WI38 (cell line): ENCODE data around the gene MSI2.

Experiments used
- H3K4me3 ChIP-seq: 2 replicates; pipeline ENCODE4 v1.5.1; 2011; ENCODE audit warnings: low read depth, mild to moderate bottlenecking, control low read depth, low read length
- CTCF ChIP-seq: IDR thresholded peaks from 2 replicates; pipeline ENCODE4 v1.5.1; 2012; ENCODE audit warnings: low read depth, mild to moderate bottlenecking, control low read depth, low read length

MSI2 gene

GRCh38 chr17:57459286-57459915, 203.1 kb downstream of the MSI2 start:
- no peak for TF ChIP-seq CTCF
- no peak overlapping the region for H3K4me3 ChIP-seq

- H3K4me3 ChIP-seq = no peak overlapping the region
- TF ChIP-seq CTCF = no peak
Measured at GRCh38 chr17:57461082-57461481, 204.8 kb downstream of the MSI2 start.

- no peak for TF ChIP-seq CTCF
- H3K4me3 ChIP-seq = no peak overlapping the region
Measured at GRCh38 chr17:57462007-57462579, 205.8 kb downstream of the MSI2 start.

- no peak overlapping the region for H3K4me3 ChIP-seq
- TF ChIP-seq CTCF = no peak
Measured at GRCh38 chr17:57463103-57463885, 207.0 kb downstream of the MSI2 start.

- H3K4me3 ChIP-seq = no peak overlapping the region
- TF ChIP-seq CTCF = no peak
Measured at GRCh38 chr17:57464191-57464864, 208.0 kb downstream of the MSI2 start.

- no peak for TF ChIP-seq CTCF
Measured at GRCh38 chr17:57465610-57466009, 209.3 kb downstream of the MSI2 start.

More at GRCh38 chr17:57465610-57466009, 209.3 kb downstream of the MSI2 start:
- no peak overlapping the region for H3K4me3 ChIP-seq
